GM15510 (cell line): Measurements from ENCODE around the gene RPL19.

ENCODE experiments used
- POLR2A ChIP-seq: IDR thresholded peaks from 3 replicates; pipeline ENCODE4 v1.6.1; 2011; ENCODE audit warnings: borderline replicate concordance; ENCODE audit not compliant: insufficient read length; ENCODE audit errors: extremely low read depth

The RPL19 gene

DNA sequence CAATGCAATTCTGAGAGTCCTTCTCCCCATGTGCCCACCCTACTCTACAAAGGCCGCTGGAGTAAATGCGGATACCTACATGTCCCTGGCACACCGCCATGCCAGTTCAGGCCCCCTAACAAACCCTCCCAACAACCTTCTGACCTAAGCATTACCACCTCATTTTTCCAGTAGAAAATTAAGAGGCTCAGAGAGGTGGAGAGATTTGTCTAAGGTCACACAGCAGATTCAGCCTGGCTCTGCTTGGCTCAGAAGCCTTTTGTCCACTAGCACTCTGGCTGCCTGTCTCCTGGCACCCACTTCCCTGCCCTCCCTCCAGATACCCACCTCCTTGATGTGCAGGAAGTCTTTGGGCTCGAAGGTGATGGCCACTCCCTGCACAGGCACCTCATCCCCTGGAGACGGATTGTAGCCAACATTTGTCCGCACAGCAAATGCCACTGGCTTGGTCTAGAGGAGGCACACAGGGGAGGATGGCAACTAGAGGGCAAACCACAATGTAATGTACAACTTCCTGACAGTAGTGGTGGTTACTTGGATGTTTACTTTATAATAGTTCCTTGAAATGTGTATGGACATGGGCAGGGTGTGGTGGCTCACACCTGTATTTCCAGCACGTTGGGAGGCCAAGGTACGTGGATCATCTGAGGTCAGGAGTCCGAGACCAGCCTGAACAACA lies 12.8 kb upstream of the RPL19 start:
- TF ChIP-seq POLR2A = no peak

DNA sequence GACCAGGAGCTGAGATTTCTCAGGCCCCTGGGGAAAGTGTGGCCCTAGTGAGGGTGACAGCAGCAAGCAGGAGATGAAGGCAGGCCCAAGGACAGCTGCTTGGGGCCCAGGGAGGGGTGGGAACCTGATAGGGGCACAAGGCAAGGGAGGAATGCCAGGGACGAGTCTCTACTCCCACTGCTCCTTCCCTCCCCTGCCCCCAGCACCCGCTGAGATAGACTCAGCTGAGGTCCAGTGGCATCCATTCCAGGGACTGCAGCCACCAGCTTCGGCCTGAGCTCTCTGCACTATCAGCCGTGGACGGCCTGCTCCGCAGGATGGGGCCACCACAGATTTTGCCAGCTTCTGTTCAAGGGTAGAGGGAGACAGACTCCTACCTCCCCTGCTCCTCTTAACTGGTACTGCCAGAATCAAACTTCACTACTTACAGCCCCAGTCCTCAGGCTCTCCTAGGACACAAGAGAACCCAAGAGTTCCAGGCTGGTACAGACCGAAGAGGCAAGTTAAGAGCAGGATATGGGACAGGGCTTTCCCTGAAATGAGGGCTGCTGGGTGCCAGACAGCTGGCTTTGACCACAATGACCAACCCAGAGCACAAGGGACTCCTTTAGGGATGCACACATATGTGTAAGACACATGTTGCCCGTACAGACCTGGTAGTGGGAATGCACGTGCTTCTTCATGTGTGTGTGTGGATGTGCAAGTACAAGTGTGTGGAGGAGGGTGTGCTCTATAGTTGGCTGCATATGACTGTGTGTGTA lies 8.2 kb upstream of the RPL19 start:
- no peak for TF ChIP-seq POLR2A

DNA sequence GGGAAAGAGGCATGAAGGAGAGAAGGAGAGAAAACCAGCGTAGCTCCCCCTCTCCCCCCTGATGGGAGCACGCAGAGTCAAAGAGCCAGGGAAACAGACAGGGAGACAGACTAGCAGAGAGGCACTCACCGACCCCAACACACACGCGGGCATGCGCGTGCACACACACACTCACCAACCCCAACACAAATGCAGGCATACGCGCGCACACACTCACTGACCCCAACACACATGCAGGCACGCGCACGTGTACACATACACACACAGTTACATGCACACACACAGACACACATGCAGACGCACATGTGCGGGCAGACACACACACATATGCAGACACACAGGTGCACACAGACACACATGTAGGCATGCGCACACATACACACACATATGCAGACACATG lies 7.2 kb upstream of the RPL19 start:
- no peak for TF ChIP-seq POLR2A

DNA sequence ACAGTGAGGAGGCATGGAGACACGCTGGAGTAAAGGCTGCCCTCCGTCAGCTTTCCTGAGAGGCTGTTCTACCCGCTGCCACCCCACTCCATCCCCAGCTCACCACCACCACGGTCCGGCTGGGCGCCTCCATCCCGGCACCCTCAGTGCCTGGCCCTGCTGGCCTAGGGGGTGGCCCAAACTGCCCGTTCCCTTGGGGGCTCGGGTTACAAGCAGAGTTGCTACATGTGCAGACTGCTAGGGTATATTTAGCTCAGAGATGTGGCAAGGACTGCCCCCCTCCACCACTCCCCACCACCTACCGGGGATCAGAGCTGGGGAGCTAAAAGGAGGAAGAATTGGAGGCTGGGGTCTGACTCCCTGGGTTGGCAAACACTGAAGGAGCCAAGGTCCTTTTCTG lies 6.7 kb upstream of the RPL19 start:
- TF ChIP-seq POLR2A = no peak

DNA sequence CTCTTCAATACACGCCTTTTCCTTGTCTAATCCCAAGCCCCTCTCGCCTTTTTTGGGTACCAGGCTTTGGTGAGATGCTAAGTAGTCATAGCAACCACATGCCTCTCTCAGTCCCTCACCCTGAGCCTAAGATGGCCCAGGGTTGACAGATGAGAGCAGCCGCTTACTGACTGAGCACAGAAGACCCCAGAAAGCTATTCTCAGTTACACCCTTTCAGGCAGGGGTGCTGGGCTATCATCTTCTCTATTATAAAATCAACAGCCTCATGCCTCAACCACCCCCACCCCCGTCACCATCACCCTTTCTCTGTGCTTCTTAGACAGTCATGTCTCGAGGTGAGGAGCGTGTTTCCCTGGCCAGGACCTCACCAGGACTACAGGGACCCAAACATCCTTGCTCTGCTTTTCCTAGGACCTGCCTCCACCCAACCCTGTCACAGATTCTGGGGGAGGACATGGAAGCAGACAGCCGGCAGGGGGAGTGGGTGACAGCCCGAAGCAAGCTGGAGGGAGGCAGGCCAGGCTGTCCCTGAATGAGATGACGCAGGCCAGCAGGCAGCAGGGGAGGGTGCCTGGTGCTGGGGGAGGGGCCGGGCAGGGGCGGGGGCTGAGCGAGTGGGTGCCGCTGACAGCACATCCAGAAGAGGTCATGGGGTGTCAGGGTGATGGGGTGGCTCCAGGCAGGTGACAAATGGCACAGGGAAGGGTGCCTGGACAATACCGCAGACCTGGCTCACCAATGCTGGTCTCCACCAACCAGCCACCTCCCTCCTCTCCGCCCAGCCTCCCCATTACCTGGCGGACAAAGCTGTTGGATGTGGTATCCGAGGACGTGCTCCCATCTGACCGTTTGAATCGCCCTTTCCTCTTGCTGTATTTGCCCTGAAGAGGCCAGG lies 5.7 kb upstream of the RPL19 start:
- TF ChIP-seq POLR2A = no peak

DNA sequence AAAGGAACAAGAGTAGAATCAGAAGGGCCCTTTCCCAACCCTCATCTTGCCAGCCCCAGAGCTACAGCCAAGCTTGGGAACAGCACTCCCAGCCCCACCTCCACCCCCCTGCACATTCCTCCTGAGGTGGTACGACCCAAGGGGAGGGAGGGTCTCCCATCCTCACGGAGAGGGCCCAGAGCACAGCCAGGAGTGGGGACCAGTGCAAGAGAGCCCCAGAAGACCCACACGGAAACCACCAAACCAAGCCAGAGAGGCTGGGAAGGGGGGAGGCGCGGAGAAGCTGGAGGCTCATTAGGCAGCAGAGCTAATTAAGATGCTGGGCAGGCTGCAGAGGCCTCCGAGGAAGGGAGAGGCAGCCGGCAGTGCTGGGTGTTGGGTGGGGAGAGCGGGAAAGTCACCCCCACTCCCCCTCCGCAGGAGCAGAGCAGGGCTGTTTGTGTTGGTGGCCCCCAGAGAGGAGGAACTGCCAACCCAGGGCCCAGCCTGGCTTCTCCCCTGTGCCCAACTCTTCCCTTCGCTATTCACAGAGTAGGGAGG lies 5.0 kb upstream of the RPL19 start:
- no peak for TF ChIP-seq POLR2A

DNA sequence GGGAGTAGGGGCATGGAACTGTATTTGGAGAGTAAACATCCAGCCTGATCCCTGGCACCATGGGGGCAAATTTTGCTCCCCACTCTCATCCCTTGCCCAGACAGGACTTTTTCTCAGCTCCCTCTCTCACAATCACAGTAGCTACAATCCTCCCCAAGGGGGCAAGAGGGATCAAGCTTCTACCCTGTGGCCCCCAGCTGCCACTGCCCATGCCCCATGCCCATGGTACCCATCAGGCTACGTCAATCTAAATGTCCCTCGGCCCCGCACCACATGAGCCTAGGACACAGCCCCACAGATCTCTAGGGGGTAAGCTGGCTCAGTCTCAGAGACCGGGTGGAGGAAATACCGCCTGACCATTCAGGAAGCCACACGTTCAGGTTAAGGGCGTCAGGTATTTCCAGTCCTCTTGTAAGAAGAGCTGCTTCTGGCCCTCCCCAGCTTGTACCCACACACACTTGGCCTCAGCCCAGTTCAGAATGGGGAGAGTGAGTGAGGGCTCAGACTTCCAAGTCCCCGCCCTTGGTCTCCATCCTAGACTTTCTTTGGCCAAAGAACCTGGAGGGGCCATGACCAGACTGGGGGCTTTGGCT lies 4.4 kb upstream of the RPL19 start:
- no peak for TF ChIP-seq POLR2A

DNA sequence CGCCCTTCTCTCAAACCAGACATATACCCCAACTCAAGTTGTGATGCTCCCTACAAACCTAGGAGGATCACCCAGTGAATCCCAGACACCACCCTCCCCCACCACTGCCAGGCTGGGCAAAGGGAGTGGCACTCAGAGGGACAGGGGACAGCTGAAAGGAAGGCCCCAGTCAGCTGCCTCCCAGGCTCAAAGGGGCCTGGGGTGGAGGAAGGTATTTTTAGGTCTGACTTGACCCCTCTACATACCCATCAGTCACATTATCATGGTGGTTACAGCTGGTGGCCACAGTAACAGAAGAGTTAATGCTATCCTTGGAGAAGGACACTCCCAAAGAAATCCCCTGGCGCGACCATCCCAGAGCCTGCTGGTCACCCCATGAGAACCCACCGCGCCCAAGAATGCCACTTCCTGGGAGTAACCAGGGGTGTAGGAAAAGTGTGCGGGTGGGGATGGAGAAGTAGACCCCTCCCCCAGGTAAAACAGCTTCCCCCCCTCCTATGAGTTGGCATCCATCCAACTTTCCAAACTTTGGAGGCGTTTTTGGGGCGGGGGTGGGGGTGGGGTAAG lies 3.8 kb upstream of the RPL19 start:
- no peak for TF ChIP-seq POLR2A

DNA sequence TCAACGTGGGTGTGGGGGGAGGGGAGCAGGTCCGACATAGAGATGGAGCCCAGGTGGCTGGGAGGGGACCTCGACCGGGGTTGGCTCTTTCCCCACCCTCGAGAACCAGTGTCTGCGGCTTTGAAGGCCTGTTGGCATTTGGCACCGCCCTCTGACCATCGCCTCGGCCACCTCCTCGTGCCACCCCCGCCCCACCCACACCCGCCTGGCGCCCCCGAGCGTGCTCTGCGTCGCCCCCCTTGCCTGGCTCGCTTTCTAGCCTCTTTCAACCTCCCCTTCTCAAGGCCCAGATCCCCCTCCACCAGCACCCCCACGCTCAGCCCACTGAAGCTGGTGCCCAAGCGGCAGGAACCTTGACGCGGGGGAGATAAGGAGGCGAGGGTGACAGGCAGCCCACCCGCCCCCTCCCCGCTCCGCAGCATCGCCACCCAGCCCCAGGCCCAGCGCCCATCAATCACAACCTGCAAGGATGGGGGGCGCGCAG lies 3.2 kb upstream of the RPL19 start:
- TF ChIP-seq POLR2A = no peak

DNA sequence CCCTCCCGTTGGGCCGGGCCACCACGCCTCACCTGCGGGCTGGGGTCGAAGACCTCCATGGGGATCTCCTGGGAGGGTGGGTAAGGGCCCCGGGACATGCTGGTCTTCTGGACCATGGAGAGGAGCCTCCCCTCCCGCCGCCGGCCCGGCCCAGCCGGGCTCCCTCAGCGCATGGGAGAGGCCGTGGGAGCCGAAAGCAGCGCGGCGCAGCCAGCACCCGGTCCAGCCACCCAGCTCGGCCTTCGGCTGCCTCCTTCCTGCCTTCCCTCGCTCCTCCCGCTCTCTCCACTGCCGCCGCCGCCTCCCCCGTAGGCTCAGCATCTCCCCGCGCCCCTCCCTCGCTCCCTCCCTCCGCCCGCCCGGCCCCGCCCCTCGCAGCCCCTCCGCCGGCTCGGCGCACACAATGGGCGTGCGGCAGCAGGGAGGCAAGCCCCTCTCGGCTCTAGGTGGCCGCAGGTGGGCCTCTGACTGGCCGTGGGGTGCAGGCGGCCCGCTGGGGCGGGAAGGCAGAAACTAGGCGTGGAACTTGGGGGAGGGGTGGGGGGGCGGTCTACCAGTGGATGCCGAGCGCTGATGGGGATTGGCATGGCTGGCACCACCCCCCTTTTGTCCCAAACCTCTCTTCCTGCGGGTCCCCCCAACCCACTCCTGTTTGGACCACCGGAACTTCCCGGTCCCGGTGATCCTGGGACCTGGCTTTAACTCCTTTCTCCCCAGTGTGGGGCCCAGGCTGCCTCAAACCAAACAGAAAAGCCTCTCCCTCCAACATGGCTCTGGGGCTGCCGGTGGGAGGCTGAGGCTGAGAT lies 2.5 kb upstream of the RPL19 start, which contains the start of gene CACNB1:
Gene CACNB1, minus strand, starts transcription at position 290 of the 806 bp plus-strand sequence. Its CDS starts 174 bp downstream, at position 116.
- peak; percentile 66 for TF ChIP-seq POLR2A

DNA sequence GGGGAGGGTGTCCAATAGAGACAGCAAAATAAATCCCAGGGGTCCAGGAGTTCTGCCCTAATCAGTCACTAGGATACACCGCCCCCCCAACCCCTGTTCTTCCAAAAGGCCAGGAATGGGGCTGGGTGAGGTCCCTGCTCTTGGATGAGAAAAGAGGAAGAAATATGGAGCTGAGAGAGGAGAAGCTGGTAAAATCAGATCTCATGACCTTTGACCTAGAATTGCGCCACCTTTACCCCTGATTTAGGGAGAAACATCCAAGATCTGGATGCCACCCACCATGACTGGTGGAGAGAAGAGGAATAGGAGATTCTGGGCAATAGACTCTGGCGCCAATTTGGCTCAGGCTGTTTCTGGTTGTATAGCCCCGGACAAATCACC lies 1.9 kb upstream of the RPL19 start:
- no peak for TF ChIP-seq POLR2A

DNA sequence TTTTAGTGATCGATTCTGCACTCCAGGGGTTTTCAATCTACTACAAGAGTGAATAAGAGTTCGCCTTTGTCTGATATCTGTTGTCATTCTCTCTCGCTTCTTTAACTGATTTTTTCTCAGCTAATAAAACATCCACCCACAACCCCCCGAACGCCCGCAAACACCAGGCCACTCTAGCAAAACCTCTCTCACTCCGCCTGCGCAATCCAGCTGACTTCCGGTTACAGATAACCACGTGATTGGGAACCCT lies 338 bp upstream of the RPL19 start:
- no peak for TF ChIP-seq POLR2A

DNA sequence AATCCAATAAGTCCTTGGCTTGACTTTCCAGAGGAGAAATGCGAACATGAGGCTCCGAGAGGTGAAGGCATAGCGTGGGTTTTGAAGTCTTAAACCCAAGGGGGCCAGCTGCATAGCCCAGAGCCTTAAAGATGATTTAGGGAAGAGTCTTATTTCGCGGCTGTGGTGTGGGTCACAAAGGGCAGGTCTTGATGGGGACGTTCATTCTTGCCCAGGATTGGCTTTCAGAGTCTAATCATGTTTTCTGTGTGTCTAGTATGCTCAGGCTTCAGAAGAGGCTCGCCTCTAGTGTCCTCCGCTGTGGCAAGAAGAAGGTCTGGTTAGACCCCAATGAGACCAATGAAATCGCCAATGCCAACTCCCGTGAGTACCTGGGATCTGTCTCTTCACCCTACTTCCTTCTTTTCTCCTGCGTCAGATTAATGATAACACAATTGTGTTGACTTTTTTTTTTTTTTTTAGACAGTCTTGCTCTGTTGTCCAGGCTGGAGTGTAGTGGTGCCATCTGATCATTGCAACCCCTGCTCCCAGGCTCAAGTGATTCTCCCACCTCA lies 951 bp downstream of the RPL19 start:
- no peak for TF ChIP-seq POLR2A
